Esophagus muscularis mucosa (tissue), 4 donors: ENCODE results near the gene MEG3. TPM values are rescaled to one million over a fixed set of nuclear protein-coding genes. Genes with fewer than 3 reads are reported as not detected.

Source experiments
- DNase-seq: peaks from one replicate; pipeline ENCODE4 v3.0.0-alpha.2; 2017; ENCODE audit errors: extremely low spot score
- H3K27ac ChIP-seq, 4 donors: fragments of 200-600 bp; sonication (generic); replicated peaks in 1 of 4; 1 replicate in 3 of 4; 2 replicates in 1 of 4; pipeline ENCODE4 v1.5.1; 2016 to 2019; ENCODE audit warnings: mild to moderate bottlenecking in 1 of 4
- H3K27me3 ChIP-seq, 4 donors: fragments of 200-600 bp; sonication (generic); one replicate each; pipeline versions ENCODE4 v1.5.1 to v1.6.0; 2016 to 2019
- H3K36me3 ChIP-seq, 4 donors: fragments of 200-600 bp; sonication (generic); one replicate each; pipeline ENCODE4 v1.5.1; 2016 to 2019
- H3K4me1 ChIP-seq, 4 donors: fragments of 200-600 bp; sonication (generic); one replicate each; pipeline ENCODE4 v1.5.1; 2016 to 2019
- H3K4me3 ChIP-seq, 4 donors: fragments of 200-600 bp; sonication (generic); 1 replicate in 2 of 4; 2 replicates in 2 of 4; pipeline ENCODE4 v1.5.1; 2016 to 2019; ENCODE audit warnings: mild to moderate bottlenecking in 4 of 4, moderate library complexity in 1 of 4
- H3K9me3 ChIP-seq, 4 donors: fragments of 200-600 bp; sonication (generic); 1 replicate in 3 of 4; 2 replicates in 1 of 4; pipeline ENCODE4 v1.5.1; 2016 to 2019
- EP300 ChIP-seq: sonication (generic); formaldehyde crosslinking; IDR thresholded peaks from one replicate; pipeline ENCODE4 v1.6.1; 2017; ENCODE audit warnings: antibody characterized with exemption
- POLR2A ChIP-seq: fragments of 450-650 bp; IDR thresholded peaks from one replicate; pipeline ENCODE4 v1.6.1; 2017; ENCODE audit warnings: antibody characterized with exemption, moderate library complexity, mild to moderate bottlenecking, low read depth
- POLR2AphosphoS5 ChIP-seq, 2 donors: sonication (generic); formaldehyde crosslinking; IDR thresholded peaks; one replicate each; pipeline ENCODE4 v1.6.1; 2017; ENCODE audit warnings: antibody characterized with exemption in 2 of 2
- WGBS: methylation state at CpG from one replicate; pipeline ENCODE4 v1.1.5; 2018; 5-methylcytosine and 5-hydroxymethylcytosine counted together
- intact Hi-C: fragments of 100-400 bp; cut with DNase I; formaldehyde crosslinking; loops from one replicate; pipeline ENCODE4 v1.15.1; 2023
- total RNA-seq, 4 donors: library from RNA; depleted of rRNA; stranded (reverse); fragments of >200 nt; gene quantifications; one replicate each; pipeline versions ENCODE4 v1.1.0 to v1.2.1, GENCODE V29; 2016
- TF ChIP-seq, protein P1 (sequence below), 3 experiments: fragments of 200-600 bp in 2 of 3; fragments of 450-650 bp in 1 of 3; sonication (generic) in 2 of 3; IDR thresholded peaks; one replicate each; pipeline ENCODE4 v1.5.1; 2017 to 2019; ENCODE audit warnings: antibody characterized with exemption in 3 of 3, mild to moderate bottlenecking in 2 of 3, moderate library complexity in 1 of 3

Gene MEG3
- total RNA-seq, 4 donors from 2014 or later = 9.4 to 53.2 (median 22.1) TPM

DNA sequence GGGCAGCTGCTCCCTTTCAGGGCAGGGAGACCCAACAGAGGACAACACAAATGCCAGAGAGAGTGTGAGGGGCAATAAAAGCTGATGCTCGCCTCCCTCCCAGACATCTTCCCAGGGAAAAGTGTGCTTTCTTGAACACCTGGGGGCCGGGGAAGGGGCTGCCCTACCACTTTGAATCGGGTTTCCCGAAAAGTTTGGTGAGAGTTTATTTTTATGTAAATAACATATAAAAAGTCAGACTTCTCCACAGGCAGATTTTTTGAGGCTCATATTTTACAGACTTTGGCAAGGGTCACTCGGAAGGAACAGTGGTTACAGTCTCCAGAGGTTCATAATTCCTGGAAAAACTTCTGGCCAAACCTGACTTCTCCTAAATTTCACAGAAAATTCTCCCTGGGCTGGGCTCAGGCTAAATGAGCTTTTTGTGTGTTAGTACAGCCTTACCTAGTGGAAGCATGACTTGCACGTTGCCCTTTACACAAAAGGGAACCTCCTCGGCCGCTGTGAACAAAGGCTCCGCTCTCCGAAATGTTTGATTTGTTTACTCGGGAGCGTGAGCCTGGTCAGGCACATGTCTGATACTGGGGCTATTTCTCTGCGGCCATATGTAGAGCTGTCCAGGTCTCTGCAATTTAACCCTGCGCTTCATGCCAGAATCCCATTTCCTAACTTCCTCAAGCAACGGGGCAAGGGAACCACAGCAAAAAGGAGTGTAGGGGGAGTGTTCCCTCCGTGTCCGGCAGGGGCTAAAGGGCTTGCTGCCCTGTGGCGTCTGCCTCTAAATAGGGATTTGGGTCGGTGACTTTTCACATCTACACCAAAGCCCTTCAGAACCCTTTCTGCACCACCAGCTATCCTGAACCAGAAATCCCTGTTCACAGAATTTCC, 74.2 kb downstream of the MEG3 start:
- Histone ChIP-seq H3K36me3 (no peaks in the 10 kb centered on the region), H3K4me1 (peaks cover 3 to 39% (median 28%) of the 10 kb centered on the region in 4 donors), H3K4me3 (no peak overlapping the region), H3K9me3 (peaks cover 0 to 5% (median 0%) of the 10 kb centered on the region in 4 donors), H3K27ac (no peak overlapping the region), H3K27me3 (peaks cover 0 to 82% (median 0%) of the 10 kb centered on the region in 4 donors)
- WGBS = 30% methylated on average over 19 of the region's 19 CpGs
- peak; percentile 87 for DNase-seq
- intact Hi-C loops = no loop called here
- TF ChIP-seq POLR2A (no peak), POLR2AphosphoS5 (IDR thresholded peaks at IDR 0.05) (no peak), EP300 (no peak)
- TF ChIP-seq, protein P1, sequence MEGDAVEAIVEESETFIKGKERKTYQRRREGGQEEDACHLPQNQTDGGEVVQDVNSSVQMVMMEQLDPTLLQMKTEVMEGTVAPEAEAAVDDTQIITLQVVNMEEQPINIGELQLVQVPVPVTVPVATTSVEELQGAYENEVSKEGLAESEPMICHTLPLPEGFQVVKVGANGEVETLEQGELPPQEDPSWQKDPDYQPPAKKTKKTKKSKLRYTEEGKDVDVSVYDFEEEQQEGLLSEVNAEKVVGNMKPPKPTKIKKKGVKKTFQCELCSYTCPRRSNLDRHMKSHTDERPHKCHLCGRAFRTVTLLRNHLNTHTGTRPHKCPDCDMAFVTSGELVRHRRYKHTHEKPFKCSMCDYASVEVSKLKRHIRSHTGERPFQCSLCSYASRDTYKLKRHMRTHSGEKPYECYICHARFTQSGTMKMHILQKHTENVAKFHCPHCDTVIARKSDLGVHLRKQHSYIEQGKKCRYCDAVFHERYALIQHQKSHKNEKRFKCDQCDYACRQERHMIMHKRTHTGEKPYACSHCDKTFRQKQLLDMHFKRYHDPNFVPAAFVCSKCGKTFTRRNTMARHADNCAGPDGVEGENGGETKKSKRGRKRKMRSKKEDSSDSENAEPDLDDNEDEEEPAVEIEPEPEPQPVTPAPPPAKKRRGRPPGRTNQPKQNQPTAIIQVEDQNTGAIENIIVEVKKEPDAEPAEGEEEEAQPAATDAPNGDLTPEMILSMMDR (IDR thresholded peaks at IDR 0.05) = no peak

DNA sequence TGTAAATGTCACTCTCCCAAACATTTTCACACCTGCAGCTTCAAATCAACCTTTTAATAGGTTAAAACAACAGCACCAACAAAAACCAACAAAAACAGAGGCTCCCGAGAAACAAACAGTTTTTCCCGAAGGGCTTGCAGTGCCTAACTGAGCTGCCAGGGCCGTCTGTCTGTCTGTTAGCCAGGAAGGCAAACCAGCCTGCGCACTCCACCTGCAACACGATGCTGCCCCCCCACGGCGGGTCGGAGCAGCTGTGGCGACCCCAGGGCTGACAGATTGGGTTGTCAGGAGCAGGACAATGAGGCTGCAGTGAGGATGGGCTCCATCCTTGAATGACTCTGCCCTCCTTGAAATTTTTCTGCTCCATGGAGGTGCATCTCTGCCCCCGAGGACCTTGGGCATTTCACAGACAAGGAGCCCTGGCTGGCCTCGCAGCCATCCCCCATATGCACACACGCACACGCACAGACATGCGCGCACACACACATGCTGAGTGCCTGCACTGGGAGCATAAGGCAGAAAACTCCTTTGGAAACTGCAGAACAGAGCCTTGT, 75.0 kb downstream of the MEG3 start:
- Histone ChIP-seq H3K27ac (no peak overlapping the region), H3K4me3 (no peak overlapping the region), H3K27me3 (peaks cover 0 to 81% (median 0%) of the 10 kb centered on the region in 4 donors), H3K9me3 (peaks cover 0 to 5% (median 0%) of the 10 kb centered on the region in 4 donors), H3K4me1 (peaks cover 3 to 39% (median 28%) of the 10 kb centered on the region in 4 donors), H3K36me3 (no peaks in the 10 kb centered on the region)
- intact Hi-C loops = no loop called here
- DNase-seq = peak; percentile 79
- 69% methylated on average over 3 of the region's 15 CpGs for WGBS
- no peak for TF ChIP-seq EP300
- TF ChIP-seq, protein P1 (IDR thresholded peaks at IDR 0.05) = no peak

DNA sequence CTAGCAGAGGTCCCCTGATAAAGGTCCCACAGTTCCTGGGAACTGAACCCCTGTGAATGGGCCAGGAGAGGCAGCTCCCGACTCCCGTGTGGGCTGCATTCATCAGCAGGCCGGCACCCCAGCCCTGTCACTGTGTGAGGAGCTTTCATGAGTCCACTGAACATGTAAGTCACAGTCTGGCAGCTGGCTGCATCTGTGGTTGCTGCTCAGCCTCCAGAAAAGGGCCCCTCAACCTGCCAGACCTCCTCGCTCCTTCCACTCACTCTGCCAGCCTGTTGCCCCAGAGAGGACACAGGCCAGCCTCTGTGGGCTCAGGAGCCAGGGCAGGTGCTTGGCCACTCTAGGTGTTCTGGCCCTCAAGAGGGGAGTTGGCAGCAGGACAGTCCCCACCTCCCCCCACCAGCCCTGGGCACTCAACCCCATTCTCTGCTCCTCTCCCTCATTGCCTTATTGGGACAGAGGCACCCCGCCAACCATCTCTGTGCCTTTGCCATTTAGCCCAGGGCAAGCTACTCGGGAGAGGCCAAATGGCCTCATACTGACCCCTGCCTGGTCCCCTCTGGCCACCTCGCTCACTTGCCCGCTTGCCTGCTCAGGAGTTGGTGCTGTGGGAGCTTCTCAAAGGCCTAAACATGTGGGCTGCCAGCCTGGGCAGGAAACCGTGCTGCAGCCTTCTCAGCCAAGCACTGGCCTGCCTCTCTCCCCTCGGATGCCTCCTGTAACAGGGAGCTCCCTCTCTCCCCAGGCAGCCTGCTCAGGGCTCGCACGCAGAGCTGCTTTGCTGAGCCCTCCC, 75.7 kb downstream of the MEG3 start:
- Histone ChIP-seq H3K4me3 (no peak overlapping the region), H3K4me1 (peaks cover 3 to 39% (median 28%) of the 10 kb centered on the region in 4 donors), H3K27me3 (peaks cover 0 to 81% (median 0%) of the 10 kb centered on the region in 4 donors), H3K9me3 (peaks cover 0 to 5% (median 0%) of the 10 kb centered on the region in 4 donors), H3K27ac (no peak overlapping the region), H3K36me3 (no peaks in the 10 kb centered on the region)
- peak; percentile 53 for DNase-seq
- 100% methylated on average over 7 of the region's 12 CpGs for WGBS
- intact Hi-C loops = no loop called here
- TF ChIP-seq, protein P1 (IDR thresholded peaks at IDR 0.05) = no peak
- TF ChIP-seq EP300 (no peak), POLR2A (no peak), POLR2AphosphoS5 (IDR thresholded peaks at IDR 0.05) (no peak)

DNA sequence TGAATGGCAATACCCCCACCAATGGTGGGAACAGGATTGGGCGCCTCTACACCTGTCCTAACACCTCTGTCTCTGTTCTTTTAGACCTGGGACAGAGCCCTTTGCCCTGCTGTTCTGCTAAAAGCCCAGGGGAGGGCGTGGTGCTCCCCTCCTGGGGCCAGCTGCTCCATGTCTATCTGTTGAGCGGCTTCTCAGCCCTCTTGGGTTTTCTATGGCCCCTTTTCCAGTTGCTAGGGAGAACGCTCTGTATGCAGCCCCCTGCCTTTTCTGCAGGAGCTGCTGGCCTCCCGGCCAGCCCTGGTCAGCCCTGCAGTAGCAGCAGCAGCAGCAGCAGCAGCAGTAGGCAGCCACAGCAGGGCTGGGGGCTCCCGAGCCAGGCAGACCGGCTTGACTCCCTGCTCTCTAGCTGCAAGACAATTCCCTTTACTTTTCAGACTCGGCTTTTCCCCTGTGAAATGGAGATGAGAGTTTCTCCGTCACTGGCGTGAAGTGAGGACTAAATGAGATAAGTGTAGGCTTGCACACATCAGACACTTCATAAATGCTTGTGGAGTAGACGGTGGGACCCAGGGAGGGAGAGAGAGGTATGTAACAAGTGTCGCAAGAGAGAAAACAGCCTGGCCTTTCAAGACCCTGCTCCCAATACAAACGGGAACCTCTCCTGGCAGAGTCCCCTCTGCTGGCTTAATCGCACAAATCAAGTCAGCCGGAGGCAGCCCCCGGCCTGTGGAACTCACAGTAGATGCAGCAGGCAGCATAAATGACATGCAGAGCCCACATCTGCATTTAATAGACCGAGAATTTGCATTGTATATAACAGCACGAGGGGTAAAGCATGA, 76.6 kb downstream of the MEG3 start:
- H3K36me3 ChIP-seq = no peaks in the 10 kb centered on the region
- peaks cover 0 to 86% (median 0%) of the 10 kb centered on the region in 4 donors for H3K27me3 ChIP-seq
- peaks cover 0 to 5% (median 0%) of the 10 kb centered on the region in 4 donors for H3K9me3 ChIP-seq
- intact Hi-C loops = no loop called here
- H3K4me3 ChIP-seq = no peak overlapping the region
- TF ChIP-seq POLR2A (no peak), EP300 (no peak), POLR2AphosphoS5 (IDR thresholded peaks at IDR 0.05) (no peak)
- TF ChIP-seq, protein P1 (IDR thresholded peaks at IDR 0.05) = no peak
- no peak overlapping the region for H3K27ac ChIP-seq
- H3K4me1 ChIP-seq = peaks cover 3 to 39% (median 28%) of the 10 kb centered on the region in 4 donors
- DNase-seq = peak; percentile 66
- 76% methylated on average over 18 of the region's 18 CpGs for WGBS
